HG03280 (cell line): Measurements from ENCODE around the gene COMP.
"Not testable (repeated sequence)": the region's sequence is repeated elsewhere in the genome, so short reads cannot be mapped to it uniquely, and the experiment has no call there.

Experiments used
- ATAC-seq: cut with Tn5 transposase; IDR thresholded peaks from one replicate; pipeline ENCODE4 v1.9.1; 2021; ENCODE audit warnings: mild to moderate bottlenecking, moderate library complexity; ENCODE audit not compliant: unreplicated experiment

The COMP gene

GRCh38 chr19:18749362-18750231 is 41.5 kb downstream of the COMP start:
- no peak for ATAC-seq

GRCh38 chr19:18746401-18747325 is 44.4 kb downstream of the COMP start:
- no peak for ATAC-seq

DNA sequence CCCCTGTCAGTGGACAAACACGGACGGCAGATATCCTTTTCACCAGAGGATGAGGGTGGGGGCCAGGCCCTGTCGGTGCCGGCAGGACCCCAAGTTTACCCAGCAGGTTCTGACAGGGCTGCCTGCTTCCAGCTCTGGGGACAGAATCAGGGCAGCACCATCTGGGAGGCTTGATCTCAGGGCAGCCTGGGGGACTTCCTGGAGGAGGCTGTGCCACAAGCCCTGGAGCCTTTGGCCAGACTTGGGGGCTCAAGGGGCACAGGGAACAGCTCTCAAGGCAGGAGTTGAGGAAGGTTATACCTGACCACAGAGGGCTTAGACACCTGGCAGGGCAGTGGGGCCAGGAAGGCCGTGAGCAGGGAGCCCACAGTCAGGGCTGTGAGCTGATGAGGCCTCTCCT is 45.2 kb downstream of the COMP start:
- no peak for ATAC-seq

GRCh38 chr19:18745012-18745735 is 45.9 kb downstream of the COMP start:
- ATAC-seq, result no peak

- no peak for ATAC-seq
Observed at GRCh38 chr19:18743784-18744418, 47.2 kb downstream of the COMP start.

DNA sequence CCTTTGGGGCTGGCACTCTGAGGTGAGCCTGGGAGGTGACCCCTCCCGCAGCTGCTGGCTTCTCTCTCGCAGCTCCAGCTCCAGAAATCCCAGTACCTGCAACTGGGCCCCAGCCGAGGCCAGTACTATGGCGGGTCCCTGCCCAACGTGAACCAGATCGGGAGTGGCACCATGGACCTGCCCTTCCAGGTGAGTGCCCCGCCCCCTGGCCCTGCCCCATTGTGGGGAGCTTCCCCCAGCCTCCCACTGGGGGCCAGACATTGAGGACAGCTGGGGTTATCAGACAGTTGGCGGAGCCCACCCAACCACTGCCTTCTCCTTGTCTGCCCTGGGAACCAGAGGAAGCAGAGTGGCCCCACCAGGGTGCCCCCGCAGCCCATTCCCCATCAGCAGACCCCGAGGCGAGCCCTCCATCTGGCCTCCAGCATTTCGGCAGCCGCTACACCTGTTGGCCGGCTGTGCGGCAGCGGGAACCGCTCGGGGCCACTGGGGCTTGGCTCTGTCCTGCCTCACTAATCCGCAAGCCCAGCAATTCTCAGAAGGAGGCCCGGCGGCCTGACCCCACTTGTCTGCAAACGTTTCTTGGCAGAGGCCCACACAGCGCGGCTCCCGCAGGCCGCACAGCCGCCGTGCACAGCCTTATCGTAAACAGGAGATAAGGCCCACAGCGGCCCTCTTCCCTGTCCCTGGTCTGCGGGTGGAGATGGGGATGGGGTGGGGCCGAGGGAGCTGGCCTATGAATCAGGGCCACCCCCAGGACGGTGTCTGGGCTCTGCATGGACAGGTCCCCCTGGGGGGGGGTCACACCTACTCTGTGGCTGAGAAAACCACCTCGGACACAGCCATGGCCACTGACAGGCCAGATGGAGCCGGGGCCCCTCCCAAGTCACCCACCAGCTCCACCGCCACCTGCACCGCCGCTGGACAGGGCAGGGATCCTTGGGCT is 48.0 kb downstream of the COMP start:
- no peak for ATAC-seq

GRCh38 chr19:18742324-18742723 is 48.8 kb downstream of the COMP start:
- ATAC-seq, result no peak

GRCh38 chr19:18741124-18742121 is 49.7 kb downstream of the COMP start:
- no peak for ATAC-seq

- no peak for ATAC-seq
Observed at GRCh38 chr19:18738961-18739690, 52.0 kb downstream of the COMP start.

- no peak for ATAC-seq
Observed at GRCh38 chr19:18737954-18738351, 53.2 kb downstream of the COMP start.

DNA sequence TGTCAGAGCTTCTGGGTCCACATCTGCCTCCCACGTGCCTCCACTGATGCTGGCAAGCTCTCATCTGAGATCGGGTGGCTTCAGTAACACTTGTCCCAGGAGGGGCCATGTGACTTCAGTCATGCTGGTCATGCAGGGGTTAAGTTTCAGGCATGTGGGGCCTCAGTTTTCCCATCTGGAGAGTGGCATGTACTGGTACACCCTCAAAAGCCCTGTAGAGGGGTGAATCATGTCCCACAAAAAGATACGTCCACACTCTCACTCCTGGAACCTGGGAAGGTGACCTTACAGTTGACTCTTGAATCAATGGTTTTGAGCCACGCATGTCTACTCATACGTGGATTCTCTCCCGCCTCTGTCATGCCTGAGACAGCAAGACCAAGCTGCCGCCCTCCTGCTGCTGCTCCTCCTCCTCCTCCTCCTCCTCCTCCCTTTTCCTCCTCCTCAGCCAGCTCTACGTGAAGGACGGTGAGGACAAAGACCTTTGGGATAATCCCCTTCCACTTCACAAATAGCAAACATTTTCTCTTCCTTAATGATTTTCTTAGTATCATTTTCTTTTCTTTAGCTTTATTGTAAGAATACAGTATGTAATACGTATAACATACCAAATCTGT is 53.7 kb downstream of the COMP start:
- ATAC-seq, result no peak

DNA sequence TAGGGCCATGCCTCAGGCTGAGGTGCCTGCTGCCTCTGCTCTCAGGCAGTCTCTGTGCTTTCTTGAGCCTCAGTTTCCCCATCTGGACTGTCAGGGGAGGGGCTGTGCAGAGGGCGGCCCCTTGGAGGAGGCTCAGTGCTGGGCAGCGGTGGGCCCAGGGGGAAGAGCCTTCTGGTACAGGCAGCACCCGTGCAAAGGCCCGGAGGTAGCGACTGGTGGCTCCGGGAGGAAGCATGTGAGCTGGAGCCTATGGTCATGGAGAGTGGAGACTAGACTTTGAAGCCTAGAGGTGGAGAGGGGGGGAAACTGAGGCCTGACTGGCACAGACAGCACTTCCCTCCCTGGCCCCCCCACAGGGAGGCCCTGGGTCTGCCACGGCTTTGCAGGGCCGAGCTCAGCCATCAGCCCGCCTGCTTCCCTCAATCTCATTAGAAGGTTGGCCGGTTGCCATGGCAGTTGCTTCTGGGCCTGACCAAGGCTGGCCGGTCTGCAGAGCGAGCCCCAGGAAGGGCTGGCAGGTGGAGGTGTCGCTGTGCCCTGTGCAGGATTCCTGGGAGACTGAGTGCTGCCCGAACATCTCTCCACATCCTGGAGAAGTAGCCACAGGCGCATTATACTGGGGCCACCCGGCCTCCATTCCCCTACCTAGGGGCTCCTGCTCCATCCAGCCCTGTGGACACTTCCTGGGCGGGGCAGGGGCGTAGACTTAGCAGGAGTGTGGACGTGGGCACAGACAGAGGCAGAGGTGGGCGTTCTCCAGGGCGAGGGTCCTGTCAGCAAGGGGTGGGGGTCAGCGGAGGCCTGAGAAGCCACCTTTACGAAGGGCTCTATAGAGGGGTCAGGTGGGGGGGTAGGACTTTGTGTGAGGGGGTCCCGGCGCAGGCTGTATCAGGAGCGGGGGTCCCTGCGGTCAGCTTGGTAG is 54.4 kb downstream of the COMP start:
- no peak for ATAC-seq

DNA sequence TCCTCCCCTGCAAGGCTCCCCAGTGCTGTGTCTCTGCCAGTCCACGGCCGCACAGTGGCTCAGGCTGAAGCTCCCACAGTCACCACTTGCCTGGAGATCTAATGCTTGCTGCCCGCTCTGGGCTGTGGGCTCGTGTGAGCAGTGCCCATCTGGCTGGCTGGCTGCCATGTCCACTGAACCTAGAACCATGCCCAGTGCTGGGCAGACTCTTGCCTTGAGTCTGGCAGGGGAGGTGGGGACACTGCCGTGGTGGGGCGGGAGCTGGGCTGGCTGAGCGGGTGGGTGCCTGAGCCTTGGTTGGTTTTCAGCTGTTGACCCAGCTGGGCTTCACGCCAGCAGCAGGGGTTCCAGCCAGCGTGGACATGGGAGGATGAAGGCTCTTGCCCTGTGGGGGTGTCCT is 55.4 kb downstream of the COMP start:
- ATAC-seq, result no peak

GRCh38 chr19:18735324-18735723 is 55.8 kb downstream of the COMP start:
- ATAC-seq, result no peak

- ATAC-seq, result not testable (repeated sequence)
Observed at GRCh38 chr19:18733762-18734332, 57.3 kb downstream of the COMP start.

DNA sequence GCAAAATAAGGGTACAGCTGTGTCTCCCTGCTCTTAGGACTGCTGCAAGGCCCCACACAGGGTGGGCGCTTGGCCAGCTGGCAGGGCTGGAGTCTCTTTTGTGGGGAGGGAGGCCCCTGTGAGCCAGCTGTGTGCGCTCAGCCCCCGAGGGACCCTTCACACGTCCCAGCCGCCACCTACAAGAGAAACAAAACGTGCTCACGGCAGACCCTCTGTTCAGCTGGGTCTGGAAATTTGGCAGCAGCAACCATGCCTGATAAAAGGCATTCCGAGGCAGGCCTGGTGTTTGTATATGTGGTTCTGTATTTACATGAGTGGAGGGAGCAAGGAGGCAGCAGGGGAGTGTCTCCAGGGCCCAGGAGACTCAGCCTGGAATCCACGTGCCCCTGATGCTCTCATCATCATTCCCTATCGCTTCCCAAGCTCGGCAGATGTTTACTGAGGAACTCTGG is 57.9 kb downstream of the COMP start:
- no peak for ATAC-seq
